Transverse colon (tissue), 3 donors: ENCODE measurements around the gene GALNT2.

Experiments
- EP300 ChIP-seq: sonication (generic); formaldehyde crosslinking; IDR thresholded peaks from one replicate; pipeline ENCODE4 v1.6.1; 2017; ENCODE audit warnings: antibody characterized with exemption, low read depth
- POLR2A ChIP-seq: fragments of 450-650 bp; IDR thresholded peaks from one replicate; pipeline ENCODE4 v1.6.1; 2016; ENCODE audit warnings: antibody characterized with exemption, mild to moderate bottlenecking, moderate library complexity
- TF ChIP-seq, protein P1 (sequence below), 5 experiments: fragments of 200-600 bp in 3 of 5; fragments of 450-650 bp in 2 of 5; sonication (generic) in 3 of 5; IDR thresholded peaks; 1 replicate in 2 of 5; 2 replicates in 3 of 5; pipeline ENCODE4 v1.5.1; 2016 to 2017; ENCODE audit warnings: antibody characterized with exemption in 5 of 5, inconsistent platforms in 3 of 5, mild to moderate bottlenecking in 2 of 5, moderate library complexity in 1 of 5

DNA sequence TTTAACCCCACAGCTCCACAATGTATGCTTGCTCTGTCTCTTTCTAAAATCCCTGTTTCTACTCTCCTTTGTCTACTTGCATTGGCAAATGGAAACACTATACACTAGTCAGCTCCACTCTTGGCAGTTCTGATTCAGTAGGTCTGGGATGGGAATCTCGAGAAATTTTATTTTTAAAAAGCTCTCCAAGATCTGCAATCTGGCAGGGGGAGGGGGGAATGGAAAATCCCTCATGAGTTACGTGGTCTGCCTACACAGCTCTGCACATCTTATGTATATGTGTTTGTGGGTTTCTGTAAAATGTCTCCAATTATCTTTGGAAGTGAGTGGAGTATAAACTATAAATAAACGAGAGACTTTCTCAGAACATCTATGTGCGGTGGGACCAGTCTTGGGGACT is 9.9 kb upstream of the GALNT2 start:
- TF ChIP-seq POLR2A (no peak), EP300 (no peak)
- TF ChIP-seq, protein P1, sequence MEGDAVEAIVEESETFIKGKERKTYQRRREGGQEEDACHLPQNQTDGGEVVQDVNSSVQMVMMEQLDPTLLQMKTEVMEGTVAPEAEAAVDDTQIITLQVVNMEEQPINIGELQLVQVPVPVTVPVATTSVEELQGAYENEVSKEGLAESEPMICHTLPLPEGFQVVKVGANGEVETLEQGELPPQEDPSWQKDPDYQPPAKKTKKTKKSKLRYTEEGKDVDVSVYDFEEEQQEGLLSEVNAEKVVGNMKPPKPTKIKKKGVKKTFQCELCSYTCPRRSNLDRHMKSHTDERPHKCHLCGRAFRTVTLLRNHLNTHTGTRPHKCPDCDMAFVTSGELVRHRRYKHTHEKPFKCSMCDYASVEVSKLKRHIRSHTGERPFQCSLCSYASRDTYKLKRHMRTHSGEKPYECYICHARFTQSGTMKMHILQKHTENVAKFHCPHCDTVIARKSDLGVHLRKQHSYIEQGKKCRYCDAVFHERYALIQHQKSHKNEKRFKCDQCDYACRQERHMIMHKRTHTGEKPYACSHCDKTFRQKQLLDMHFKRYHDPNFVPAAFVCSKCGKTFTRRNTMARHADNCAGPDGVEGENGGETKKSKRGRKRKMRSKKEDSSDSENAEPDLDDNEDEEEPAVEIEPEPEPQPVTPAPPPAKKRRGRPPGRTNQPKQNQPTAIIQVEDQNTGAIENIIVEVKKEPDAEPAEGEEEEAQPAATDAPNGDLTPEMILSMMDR (IDR thresholded peaks at IDR 0.05), result no peak
